GM18951 (cell line): ENCODE results near the gene KRTAP5-3.

Experiments
- POLR2A ChIP-seq: IDR thresholded peaks from 4 replicates; pipeline ENCODE4 v1.6.1; 2011; ENCODE audit warnings: mild to moderate bottlenecking; ENCODE audit not compliant: insufficient read length, insufficient read depth; ENCODE audit errors: extremely low read depth
- in situ Hi-C: fragments of 300-500 bp; cut with MboI; formaldehyde crosslinking; loops from one replicate; pipeline ENCODE4 v1.12.0; 2022; ENCODE audit warnings: low sequenced_read_pairs, mixed read lengths, inconsistent platforms; ENCODE audit not compliant: unreplicated experiment

KRTAP5-3 gene

GRCh38 chr11:1566381-1567051, 41.7 kb downstream of the KRTAP5-3 start:
- in situ Hi-C loops, result no loop called here
- no peak for TF ChIP-seq POLR2A

GRCh38 chr11:1565904-1566247, 42.4 kb downstream of the KRTAP5-3 start:
- in situ Hi-C loops, result no loop called here
- no peak for TF ChIP-seq POLR2A

GRCh38 chr11:1565173-1565903, 42.9 kb downstream of the KRTAP5-3 start:
- no peak for TF ChIP-seq POLR2A
- in situ Hi-C loops, result no loop called here

- TF ChIP-seq POLR2A, result no peak
- in situ Hi-C loops, result no loop called here
Measured at GRCh38 chr11:1564535-1565172, 43.6 kb downstream of the KRTAP5-3 start.

- TF ChIP-seq POLR2A, result no peak
- in situ Hi-C loops, result no loop called here
Measured at GRCh38 chr11:1563697-1564534, 44.3 kb downstream of the KRTAP5-3 start.

GRCh38 chr11:1563149-1563638, 45.1 kb downstream of the KRTAP5-3 start:
- TF ChIP-seq POLR2A, result no peak
- in situ Hi-C loops, result no loop called here

GRCh38 chr11:1562469-1563148, 45.7 kb downstream of the KRTAP5-3 start:
- no peak for TF ChIP-seq POLR2A
- in situ Hi-C loops, result no loop called here

- in situ Hi-C loops, result no loop called here
- no peak for TF ChIP-seq POLR2A
Measured at GRCh38 chr11:1561955-1562354, 46.3 kb downstream of the KRTAP5-3 start.

GRCh38 chr11:1561266-1561665, 47.0 kb downstream of the KRTAP5-3 start:
- in situ Hi-C loops, result no loop called here
- TF ChIP-seq POLR2A, result no peak

GRCh38 chr11:1560649-1561251, 47.5 kb downstream of the KRTAP5-3 start:
- TF ChIP-seq POLR2A, result no peak
- in situ Hi-C loops, result no loop called here

- no peak for TF ChIP-seq POLR2A
- in situ Hi-C loops, result no loop called here
Measured at GRCh38 chr11:1560002-1560648, 48.1 kb downstream of the KRTAP5-3 start.
